HG02973 (cell line): ENCODE data around the gene MCTP2.
"Not testable (repeated sequence)": the region's sequence is repeated elsewhere in the genome, so short reads cannot be mapped to it uniquely, and the experiment has no call there.

Experiments used
- ATAC-seq: cut with Tn5 transposase; IDR thresholded peaks from one replicate; pipeline ENCODE4 v1.9.1; 2021; ENCODE audit warnings: moderate library complexity; ENCODE audit not compliant: unreplicated experiment

Gene MCTP2

GRCh38 chr15:94235646-94236045 is 4.3 kb downstream of the MCTP2 start:
- ATAC-seq, result no peak

GRCh38 chr15:94236608-94237007 is 5.2 kb downstream of the MCTP2 start:
- ATAC-seq, result no peak

GRCh38 chr15:94237903-94238302 is 6.5 kb downstream of the MCTP2 start:
- no peak for ATAC-seq

- ATAC-seq, result peak; percentile 63
Observed at GRCh38 chr15:94238539-94239118, 7.3 kb downstream of the MCTP2 start.

GRCh38 chr15:94239474-94239873 is 8.1 kb downstream of the MCTP2 start:
- no peak for ATAC-seq

GRCh38 chr15:94240480-94240879 is 9.1 kb downstream of the MCTP2 start:
- no peak for ATAC-seq

- ATAC-seq, result no peak
Observed at GRCh38 chr15:94242257-94242656, 10.9 kb downstream of the MCTP2 start.

- not testable (repeated sequence) for ATAC-seq
Observed at GRCh38 chr15:94243003-94243402, 11.6 kb downstream of the MCTP2 start.

- no peak for ATAC-seq
Observed at GRCh38 chr15:94243418-94243817, 12.1 kb downstream of the MCTP2 start.

- ATAC-seq, result no peak
Observed at GRCh38 chr15:94246016-94246415, 14.7 kb downstream of the MCTP2 start.

- no peak for ATAC-seq
Observed at GRCh38 chr15:94247789-94248638, 16.7 kb downstream of the MCTP2 start.

- no peak for ATAC-seq
Observed at GRCh38 chr15:94250801-94251200, 19.4 kb downstream of the MCTP2 start.

GRCh38 chr15:94252223-94252766 is 20.9 kb downstream of the MCTP2 start:
- ATAC-seq, result no peak

- no peak for ATAC-seq
Observed at GRCh38 chr15:94252906-94253491, 21.6 kb downstream of the MCTP2 start.

- peak; percentile 59 for ATAC-seq
Observed at GRCh38 chr15:94253742-94254141, 22.4 kb downstream of the MCTP2 start.

GRCh38 chr15:94255540-94255939 is 24.2 kb downstream of the MCTP2 start:
- ATAC-seq, result no peak

- no peak for ATAC-seq
Observed at GRCh38 chr15:94256511-94256910, 25.1 kb downstream of the MCTP2 start.

- not testable (repeated sequence) for ATAC-seq
Observed at GRCh38 chr15:94257776-94258175, 26.4 kb downstream of the MCTP2 start.

GRCh38 chr15:94258246-94258645 is 26.9 kb downstream of the MCTP2 start:
- peak; percentile 54 for ATAC-seq

- ATAC-seq, result no peak
Observed at GRCh38 chr15:94259121-94259751, 27.9 kb downstream of the MCTP2 start.

GRCh38 chr15:94259863-94260262 is 28.5 kb downstream of the MCTP2 start:
- ATAC-seq, result no peak
